Stimulated activated naive CD8-positive, alpha-beta T cell treated with anti-CD3 and anti-CD28 coated beads, Interleukin-15, Interleukin-2, amounts not matched to agents 100 ng/mL and 50 ng/mL, for 24 hours (primary cell): Measurements from ENCODE around the gene MAN1B1.

Source experiments
- H3K27ac Mint-ChIP-seq: one replicate; pipeline ENCODE4 v1.8.0; 2021; ENCODE audit warnings: mild to moderate bottlenecking, mixed read lengths
- H3K27me3 Mint-ChIP-seq: one replicate; pipeline ENCODE4 v1.8.0; 2021; ENCODE audit warnings: mixed read lengths
- H3K36me3 Mint-ChIP-seq: one replicate; pipeline ENCODE4 v1.8.0; 2021; ENCODE audit warnings: low read depth, mixed read lengths
- H3K4me1 Mint-ChIP-seq: one replicate; pipeline ENCODE4 v1.8.0; 2021; ENCODE audit warnings: low read depth, mixed read lengths
- H3K4me3 Mint-ChIP-seq: one replicate; pipeline ENCODE4 v1.8.0; 2021; ENCODE audit warnings: mild to moderate bottlenecking, mixed read lengths
- H3K9me3 Mint-ChIP-seq: one replicate; pipeline ENCODE4 v1.8.0; 2021; ENCODE audit warnings: mixed read lengths

MAN1B1 gene

GRCh38 chr9:137086531-137087408 is at the start of gene MAN1B1:
Gene MAN1B1, plus strand, starts transcription at chr9:137086985. Its CDS starts 15 bp downstream, at chr9:137087000.
- no peaks in the 10 kb centered on the region for H3K9me3 Mint-ChIP-seq
- peaks cover 14% of the 10 kb centered on the region for H3K36me3 Mint-ChIP-seq
- H3K27me3 Mint-ChIP-seq: no peaks in the 10 kb centered on the region
- peak within 1 kb of the TSS; percentile 90 for H3K4me3 Mint-ChIP-seq
- peak within 1 kb of the TSS; percentile 94 for H3K27ac Mint-ChIP-seq
- H3K4me1 Mint-ChIP-seq: peaks cover 49% of the 10 kb centered on the region

GRCh38 chr9:137037035-137037434 is 49.8 kb upstream of the MAN1B1 start:
- Mint-ChIP-seq H3K9me3 (no peaks in the 10 kb centered on the region), H3K4me3 (no peak overlapping the region), H3K4me1 (peaks cover 25% of the 10 kb centered on the region)

GRCh38 chr9:137037483-137037882 is 49.3 kb upstream of the MAN1B1 start:
- Mint-ChIP-seq H3K36me3 (no peaks in the 10 kb centered on the region), H3K9me3 (no peaks in the 10 kb centered on the region), H3K27ac (no peak overlapping the region), H3K27me3 (no peaks in the 10 kb centered on the region), H3K4me3 (no peak overlapping the region), H3K4me1 (peaks cover 22% of the 10 kb centered on the region)

More at GRCh38 chr9:137037035-137037434, 49.8 kb upstream of the MAN1B1 start:
- no peak overlapping the region for H3K27ac Mint-ChIP-seq
- H3K36me3 Mint-ChIP-seq: no peaks in the 10 kb centered on the region
- no peaks in the 10 kb centered on the region for H3K27me3 Mint-ChIP-seq

- H3K36me3 Mint-ChIP-seq: no peaks in the 10 kb centered on the region
- H3K4me3 Mint-ChIP-seq: no peak overlapping the region
- no peak overlapping the region for H3K27ac Mint-ChIP-seq
- H3K4me1 Mint-ChIP-seq: peaks cover 10% of the 10 kb centered on the region
- no peaks in the 10 kb centered on the region for H3K27me3 Mint-ChIP-seq
- H3K9me3 Mint-ChIP-seq: no peaks in the 10 kb centered on the region
These were observed 47.9 kb upstream of the MAN1B1 start for GRCh38 chr9:137038916-137039315.

DNA sequence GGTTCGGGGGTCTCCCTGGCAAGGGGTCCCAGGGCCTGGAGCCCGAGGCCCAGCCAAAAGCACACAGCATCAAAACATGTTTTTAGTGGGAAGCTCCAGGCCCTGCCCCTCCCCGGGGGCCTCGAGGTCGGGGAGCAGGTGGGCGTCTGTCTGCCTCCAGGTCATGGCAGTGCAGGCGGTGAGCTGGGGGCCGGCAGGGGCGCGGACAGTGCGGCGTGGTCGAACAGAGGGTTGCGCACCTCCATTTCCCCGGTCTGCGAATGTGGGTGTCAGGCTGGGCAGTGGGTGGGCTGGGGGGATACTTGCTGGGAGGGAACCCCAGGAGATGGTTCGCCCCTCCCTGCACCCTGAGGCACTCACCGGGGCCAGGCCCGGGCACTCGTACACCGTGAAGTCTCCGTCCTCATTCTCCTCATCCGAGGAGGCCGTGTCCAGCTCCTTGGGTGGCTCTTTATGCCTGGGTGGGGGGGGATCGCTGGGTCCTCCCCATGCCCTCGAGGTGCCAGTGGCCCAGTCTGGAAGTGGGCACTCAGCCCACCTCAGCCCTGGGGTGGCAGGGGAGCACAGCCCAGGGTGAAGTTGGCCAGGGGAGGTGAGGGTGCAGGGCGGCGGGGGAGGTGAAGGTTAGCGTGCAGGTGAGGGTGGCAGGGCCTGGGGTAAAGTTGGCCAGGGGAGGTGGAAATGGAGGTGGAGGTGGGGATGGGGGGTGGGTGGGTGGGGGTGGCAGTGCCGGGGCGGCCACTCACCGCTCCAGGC is 47.0 kb upstream of the MAN1B1 start:
- H3K4me1 Mint-ChIP-seq: peaks cover 11% of the 10 kb centered on the region
- no peaks in the 10 kb centered on the region for H3K36me3 Mint-ChIP-seq
- H3K4me3 Mint-ChIP-seq: no peak overlapping the region
- peaks cover 2% of the 10 kb centered on the region for H3K27me3 Mint-ChIP-seq
- H3K27ac Mint-ChIP-seq: no peak overlapping the region
- no peaks in the 10 kb centered on the region for H3K9me3 Mint-ChIP-seq

GRCh38 chr9:137040568-137040967 is 46.2 kb upstream of the MAN1B1 start:
- no peak overlapping the region for H3K4me3 Mint-ChIP-seq
- no peak overlapping the region for H3K27ac Mint-ChIP-seq
- peaks cover 13% of the 10 kb centered on the region for H3K4me1 Mint-ChIP-seq
- no peaks in the 10 kb centered on the region for H3K9me3 Mint-ChIP-seq
- no peaks in the 10 kb centered on the region for H3K36me3 Mint-ChIP-seq
- H3K27me3 Mint-ChIP-seq: peaks cover 6% of the 10 kb centered on the region

- Mint-ChIP-seq H3K4me1 (peaks cover 13% of the 10 kb centered on the region), H3K36me3 (no peaks in the 10 kb centered on the region), H3K27me3 (peaks cover 6% of the 10 kb centered on the region), H3K4me3 (no peak overlapping the region), H3K27ac (no peak overlapping the region), H3K9me3 (no peaks in the 10 kb centered on the region)
These were observed 45.7 kb upstream of the MAN1B1 start for GRCh38 chr9:137041124-137041523.

- H3K27me3 Mint-ChIP-seq: peaks cover 12% of the 10 kb centered on the region
- no peak overlapping the region for H3K27ac Mint-ChIP-seq
- no peaks in the 10 kb centered on the region for H3K9me3 Mint-ChIP-seq
- H3K4me1 Mint-ChIP-seq: peaks cover 13% of the 10 kb centered on the region
- H3K4me3 Mint-ChIP-seq: no peak overlapping the region
- no peaks in the 10 kb centered on the region for H3K36me3 Mint-ChIP-seq
These were observed 43.7 kb upstream of the MAN1B1 start for GRCh38 chr9:137042751-137043727.

DNA sequence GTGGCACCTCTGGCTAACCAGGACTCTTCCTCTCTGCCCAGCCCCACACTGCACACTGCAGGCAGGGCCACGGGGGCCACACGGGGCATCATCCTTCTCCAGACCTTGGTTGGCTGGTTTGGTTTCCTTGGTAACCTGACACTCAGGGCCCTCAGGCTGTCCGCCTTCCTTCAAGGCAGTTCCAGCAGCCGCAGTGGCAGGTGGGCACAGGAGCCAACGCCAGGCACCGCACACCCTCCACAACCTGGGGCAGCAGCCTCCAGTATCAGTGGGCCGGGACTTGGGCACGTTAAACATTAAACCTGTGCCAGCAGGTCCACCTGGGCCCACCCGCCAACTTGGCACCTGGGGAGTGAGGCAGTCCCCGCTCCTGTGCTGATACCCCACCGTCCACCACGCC is 42.7 kb upstream of the MAN1B1 start:
- no peak overlapping the region for H3K4me3 Mint-ChIP-seq
- H3K36me3 Mint-ChIP-seq: no peaks in the 10 kb centered on the region
- H3K27me3 Mint-ChIP-seq: peaks cover 14% of the 10 kb centered on the region
- no peaks in the 10 kb centered on the region for H3K9me3 Mint-ChIP-seq
- peaks cover 13% of the 10 kb centered on the region for H3K4me1 Mint-ChIP-seq
- H3K27ac Mint-ChIP-seq: no peak overlapping the region

- Mint-ChIP-seq H3K9me3 (no peaks in the 10 kb centered on the region), H3K27ac (no peak overlapping the region), H3K4me3 (peak overlapping the region; percentile 54), H3K27me3 (peaks cover 17% of the 10 kb centered on the region), H3K4me1 (peaks cover 13% of the 10 kb centered on the region), H3K36me3 (no peaks in the 10 kb centered on the region)
These were observed 42.1 kb upstream of the MAN1B1 start for GRCh38 chr9:137044502-137045177.

DNA sequence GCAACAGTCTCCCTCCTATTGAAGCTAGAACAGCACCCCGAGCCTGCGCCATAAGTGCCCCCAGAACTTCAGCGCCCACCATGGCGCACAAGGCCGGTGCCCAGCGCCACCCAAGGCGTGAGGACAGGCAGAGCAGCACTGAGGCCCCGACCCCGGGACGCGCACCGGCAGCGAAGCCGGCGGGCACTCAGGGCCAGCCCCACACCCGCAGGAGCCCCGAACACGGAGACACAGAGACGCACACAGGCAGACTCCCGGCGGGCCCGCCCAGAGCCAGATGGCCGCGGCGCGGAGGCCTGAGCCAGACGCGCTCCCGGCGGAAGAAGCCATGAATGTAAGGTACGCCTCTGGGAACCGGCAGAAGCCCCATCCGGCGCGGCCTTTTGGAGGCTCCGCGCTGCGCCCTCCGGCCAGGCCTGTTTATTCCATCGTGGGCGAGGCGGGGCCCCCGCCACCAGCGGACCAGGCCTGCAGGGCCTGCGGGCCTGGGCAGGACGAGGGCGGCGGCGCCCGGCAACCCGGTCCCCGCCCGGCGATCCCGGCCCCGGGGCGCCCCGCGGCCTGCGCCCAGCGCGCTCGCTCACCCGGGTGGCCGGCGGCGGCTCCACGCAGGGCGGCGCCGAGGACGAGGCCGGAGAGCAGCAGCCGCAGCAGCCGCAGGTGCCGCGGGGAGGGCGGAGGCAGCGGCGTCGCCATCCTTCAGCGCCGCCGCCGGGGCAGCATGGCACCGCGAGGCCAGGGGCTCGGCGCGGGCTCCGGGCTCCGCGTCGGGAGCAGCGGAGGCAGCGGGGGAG is 41.3 kb upstream of the MAN1B1 start:
- H3K4me3 Mint-ChIP-seq: peak overlapping the region; percentile 54
- H3K4me1 Mint-ChIP-seq: peaks cover 13% of the 10 kb centered on the region
- H3K9me3 Mint-ChIP-seq: no peaks in the 10 kb centered on the region
- peaks cover 23% of the 10 kb centered on the region for H3K27me3 Mint-ChIP-seq
- no peaks in the 10 kb centered on the region for H3K36me3 Mint-ChIP-seq
- no peak overlapping the region for H3K27ac Mint-ChIP-seq

GRCh38 chr9:137046088-137046787 is 40.5 kb upstream of the MAN1B1 start, which contains the start of gene NPDC1:
Gene NPDC1, minus strand, starts transcription at chr9:137046177. Its CDS starts 188 bp downstream, at chr9:137045989.
- no peaks in the 10 kb centered on the region for H3K9me3 Mint-ChIP-seq
- H3K4me3 Mint-ChIP-seq: peak within 1 kb of the TSS; percentile 54
- H3K27ac Mint-ChIP-seq: no peak within 1 kb of the TSS
- peaks cover 13% of the 10 kb centered on the region for H3K4me1 Mint-ChIP-seq
- no peaks in the 10 kb centered on the region for H3K36me3 Mint-ChIP-seq
- peaks cover 25% of the 10 kb centered on the region for H3K27me3 Mint-ChIP-seq
